ENCODE results near the gene ZNG1C.
"Not testable (repeated sequence)": the region's sequence is repeated elsewhere in the genome, so short reads cannot be mapped to it uniquely, and the experiment has no call there.

GRCh38 chr9:68303771-68304170 is 62.0 kb downstream of the ZNG1C start:
- not testable (repeated sequence) for TF ChIP-seq CTCF (IDR thresholded peaks at IDR 0.05); POLR2A (IDR thresholded peaks at IDR 0.05); POLR2AphosphoS5 (IDR thresholded peaks at IDR 0.05; ENCODE audit: insufficient read depth in 1 of 2, low read depth in 1 of 2)

All from vagina (tissue), 2 donors.